ENCODE measurements around the gene TRIM15. TPM values are rescaled to one million over a fixed set of nuclear protein-coding genes. Genes with fewer than 3 reads are reported as not detected.
A peak's percentile ranks its signal among the peaks of the same experiment; 100 is the strongest.

TRIM15 gene
- total and polyA plus RNA-seq, 2 donors (not counting 3 experiments of a cell fraction or from before 2014, with no cell fraction given): not detected

DNA sequence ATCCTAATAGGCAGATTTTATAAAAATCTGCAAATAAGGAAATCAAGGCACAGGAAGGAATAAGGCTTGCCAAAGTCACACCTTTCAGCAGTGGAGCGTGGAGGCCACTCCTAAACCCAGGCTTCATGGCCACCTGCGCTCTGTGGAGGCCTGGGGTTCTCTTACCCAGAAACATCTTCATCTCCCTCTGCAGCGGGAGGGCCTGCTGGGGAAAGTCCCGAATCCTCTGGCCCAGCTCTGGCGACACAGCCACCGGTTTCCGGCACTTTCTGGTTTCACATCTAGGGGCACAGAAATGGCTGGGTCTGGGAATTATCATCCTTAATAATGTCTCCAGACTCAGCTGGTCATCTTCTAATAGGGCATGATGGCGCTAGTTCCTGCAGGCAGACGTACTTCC, 6.6 kb upstream of the TRIM15 start:
- Histone ChIP-seq H3K9ac (replicated peaks; ENCODE audit: extremely low read depth, insufficient read depth, low read length) (no peak overlapping the region), H3K36me3 (ENCODE audit: control insufficient read depth in 2 of 2, extremely low read depth in 1 of 2, insufficient read depth in 2 of 2, low read length in 2 of 2) (no peaks in the 10 kb centered on the region), H3K79me2 (ENCODE audit: control insufficient read depth, insufficient read depth, low read length) (no peaks in the 10 kb centered on the region), H3K4me1 (ENCODE audit: control insufficient read depth, extremely low read depth, insufficient read depth, low read length) (peaks cover 8% of the 10 kb centered on the region), H3K9me1 (replicated peaks; ENCODE audit: control insufficient read depth, extremely low read depth, insufficient read depth, low read length) (no peaks in the 10 kb centered on the region), H3K4me3 (replicated peaks in 1 of 3; ENCODE audit: insufficient read depth in 1 of 3, low read depth in 1 of 3, low read length in 3 of 3) (no peak overlapping the region), H3K9me3 (replicated peaks; ENCODE audit: control insufficient read depth, insufficient read depth, low read length) (no peaks in the 10 kb centered on the region), H3K4me2 (ENCODE audit: insufficient read depth, low read length) (peak overlapping the region; percentile 46), H2AFZ (ENCODE audit: low read depth, low read length) (no peak overlapping the region), H3K27ac (ENCODE audit: insufficient read depth, low read depth, low read length) (no peak overlapping the region), H3K27me3 (ENCODE audit: control insufficient read depth in 2 of 2, insufficient read depth in 2 of 2, low read length in 2 of 2) (peaks cover 0 to 5% of the 10 kb centered on the region in 2 experiments), H4K20me1 (replicated peaks; ENCODE audit: control insufficient read depth, extremely low read depth, insufficient read depth, low read length) (no peaks in the 10 kb centered on the region)
- intact Hi-C loops (cut with micrococcal nuclease): no loop called here
- no TSS peak for BruUV-seq (replicated peaks)
- dilution Hi-C loops (cut with MboI; ENCODE audit: extremely low pct_ligation_motif_present, low sequenced_read_pairs): no loop called here
- ChIA-PET CTCF (interaction anchor here (0.8 kb wide), 1 partner anchor 54 kb away, joined by 5 read pairs; no protein-coding TSS in a partner anchor), POLR2A (no interaction called here)
- FAIRE-seq (no peak), DNase-seq (ENCODE audit: low read depth, low spot score) (no peak)
- TF ChIP-seq EZH2 (IDR thresholded peaks at IDR 0.05; ENCODE audit: borderline replicate concordance, low read depth, low read length, severe bottlenecking) (no peak), FOS (IDR thresholded peaks at IDR 0.05; ENCODE audit: borderline replicate concordance, insufficient read depth, low read length) (no peak), POLR2A (IDR thresholded peaks at IDR 0.05; ENCODE audit: low read depth, low read length) (no peak)

DNA sequence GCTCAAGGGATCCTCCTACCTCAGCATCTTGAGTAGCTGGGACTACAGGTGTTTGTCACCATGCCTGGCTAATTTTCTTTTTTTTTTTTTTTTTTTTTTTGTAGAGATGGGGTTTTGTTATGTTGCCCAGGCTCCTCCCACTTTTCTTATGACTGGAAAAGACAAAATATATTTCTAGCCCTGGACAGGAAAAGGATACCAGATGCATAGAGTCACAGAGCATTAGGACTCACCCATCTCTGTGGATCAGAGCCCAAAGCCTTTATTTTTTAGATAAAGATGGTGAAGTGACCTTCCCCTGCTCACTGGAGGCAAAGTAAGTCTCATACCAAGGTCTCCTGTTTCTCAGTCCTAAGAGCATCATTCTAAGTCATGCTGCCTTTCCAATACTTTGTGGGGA, 5.8 kb upstream of the TRIM15 start:
- Histone ChIP-seq H2AFZ (ENCODE audit: low read depth, low read length) (no peak overlapping the region), H3K4me1 (ENCODE audit: control insufficient read depth, extremely low read depth, insufficient read depth, low read length) (peaks cover 8% of the 10 kb centered on the region), H3K36me3 (ENCODE audit: control insufficient read depth in 2 of 2, extremely low read depth in 1 of 2, insufficient read depth in 2 of 2, low read length in 2 of 2) (no peaks in the 10 kb centered on the region), H3K9ac (replicated peaks; ENCODE audit: extremely low read depth, insufficient read depth, low read length) (no peak overlapping the region), H3K27ac (ENCODE audit: insufficient read depth, low read depth, low read length) (no peak overlapping the region), H3K9me1 (replicated peaks; ENCODE audit: control insufficient read depth, extremely low read depth, insufficient read depth, low read length) (no peaks in the 10 kb centered on the region), H3K9me3 (replicated peaks; ENCODE audit: control insufficient read depth, insufficient read depth, low read length) (no peaks in the 10 kb centered on the region), H3K4me3 (replicated peaks in 1 of 3; ENCODE audit: insufficient read depth in 1 of 3, low read depth in 1 of 3, low read length in 3 of 3) (no peak overlapping the region), H3K79me2 (ENCODE audit: control insufficient read depth, insufficient read depth, low read length) (no peaks in the 10 kb centered on the region), H3K4me2 (ENCODE audit: insufficient read depth, low read length) (no peak overlapping the region), H4K20me1 (replicated peaks; ENCODE audit: control insufficient read depth, extremely low read depth, insufficient read depth, low read length) (no peaks in the 10 kb centered on the region), H3K27me3 (ENCODE audit: control insufficient read depth in 2 of 2, insufficient read depth in 2 of 2, low read length in 2 of 2) (peaks cover 0 to 5% of the 10 kb centered on the region in 2 experiments)
- ChIA-PET CTCF (interaction anchor here (0.8 to 1.0 kb wide), 2 partner anchors 18 to 55 kb away, joined by 3 to 5 read pairs; no protein-coding TSS in a partner anchor), POLR2A (no interaction called here)
- no peak for TF ChIP-seq GATA2 (IDR thresholded peaks at IDR 0.05; ENCODE audit: insufficient read depth, insufficient read length, low read depth, low read length)
- no peak for TF ChIP-seq EZH2 (IDR thresholded peaks at IDR 0.05; ENCODE audit: borderline replicate concordance, low read depth, low read length, severe bottlenecking)
- no peak for TF ChIP-seq FOS (IDR thresholded peaks at IDR 0.05; ENCODE audit: borderline replicate concordance, insufficient read depth, low read length)
- intact Hi-C loops (cut with micrococcal nuclease): no loop called here
- DNase-seq (ENCODE audit: low read depth, low spot score) (no peak), FAIRE-seq (no peak)
- dilution Hi-C loops (cut with MboI; ENCODE audit: extremely low pct_ligation_motif_present, low sequenced_read_pairs): no loop called here
- no TSS peak for BruUV-seq (replicated peaks)

Data from endothelial cell of umbilical vein (primary cell).